Natural killer cell (primary cell): ENCODE measurements around the gene CYP2S1. TPM values are rescaled to one million over a fixed set of nuclear protein-coding genes. Genes with fewer than 3 reads are reported as not detected.

Experiments used
- ATAC-seq, 3 donors: fragments of 150-1000 bp in 2 of 3; fragments of 200-7000 bp in 1 of 3; cut with Tn5 transposase; 1 replicate in 1 of 3; 2 replicates in 2 of 3; pipeline ENCODE4 v1.10.0; 2021; ENCODE audit warnings: mild to moderate bottlenecking in 2 of 3, moderate library complexity in 2 of 3
- DNase-seq, 2 donors: peaks; one replicate each; pipeline versions ENCODE4 v3.0.0 to v3.0.0-alpha.2; 2013 to 2021; ENCODE audit warnings: mixed read lengths in 1 of 2
- H3K27ac ChIP-seq: one replicate; pipeline ENCODE4 v1.5.1; 2013; ENCODE audit warnings: mild to moderate bottlenecking, low read length
- H3K27me3 ChIP-seq: one replicate; pipeline ENCODE4 v1.6.1; 2013; ENCODE audit warnings: low read length; ENCODE audit not compliant: control insufficient read depth, insufficient read depth
- H3K36me3 ChIP-seq: one replicate; pipeline ENCODE4 v1.6.1; 2013; ENCODE audit warnings: low read length; ENCODE audit not compliant: control insufficient read depth, insufficient read depth
- H3K4me1 ChIP-seq: one replicate; pipeline ENCODE4 v1.6.1; 2013; ENCODE audit warnings: low read length; ENCODE audit not compliant: control insufficient read depth, insufficient read depth
- H3K4me3 ChIP-seq: one replicate; pipeline ENCODE4 v1.5.1; 2013; ENCODE audit warnings: low read length
- H3K9me3 ChIP-seq: one replicate; pipeline ENCODE4 v1.6.1; 2013; ENCODE audit warnings: low read length; ENCODE audit not compliant: control insufficient read depth, insufficient read depth
- H3K27ac Mint-ChIP-seq, 2 donors: one replicate each; pipeline ENCODE4 v1.8.0; 2022; ENCODE audit warnings: mild to moderate bottlenecking in 2 of 2, mixed read lengths in 2 of 2, moderate library complexity in 1 of 2
- H3K27me3 Mint-ChIP-seq, 2 donors: one replicate each; pipeline ENCODE4 v1.8.0; 2022; ENCODE audit warnings: low read depth in 2 of 2, mixed read lengths in 2 of 2
- H3K36me3 Mint-ChIP-seq: one replicate; pipeline ENCODE4 v1.8.0; 2022; ENCODE audit warnings: mixed read lengths
- H3K4me1 Mint-ChIP-seq, 2 donors: one replicate each; pipeline ENCODE4 v1.8.0; 2022; ENCODE audit warnings: mixed read lengths in 2 of 2
- H3K4me3 Mint-ChIP-seq: one replicate; pipeline ENCODE4 v1.8.0; 2022; ENCODE audit warnings: mild to moderate bottlenecking, moderate library complexity, mixed read lengths
- H3K9me3 Mint-ChIP-seq, 2 donors: one replicate each; pipeline ENCODE4 v1.8.0; 2022; ENCODE audit warnings: mixed read lengths in 2 of 2
- CTCF ChIP-seq: fragments of 200-600 bp; IDR thresholded peaks from one replicate; pipeline ENCODE4 v1.8.0; 2022; ENCODE audit warnings: antibody characterized with exemption
- WGBS: methylation state at CpG from one replicate; pipeline ENCODE4 v1.1.7; 2013; ENCODE audit warnings: missing lambda C conversion rate; ENCODE audit not compliant: insufficient coverage; 5-methylcytosine and 5-hydroxymethylcytosine counted together
- intact Hi-C: fragments of 100-400 bp; cut with micrococcal nuclease; formaldehyde crosslinking; loops from one replicate; pipeline ENCODE4 v1.14.2; 2022
- total RNA-seq, 4 donors: library from RNA; stranded (reverse); fragments of 120-200 nt in 1 of 4; gene quantifications; one replicate each; pipeline versions ENCODE4 v1.2.3 to v1.2.4, GENCODE V29; 2013 to 2022

Gene CYP2S1
- total RNA-seq, 3 donors from 2014 or later (not counting 1 experiment from before 2014, with no cell fraction given), result 0.78 to 1.6 (median 0.84) TPM

GRCh38 chr19:41166944-41167804 is 25.8 kb upstream of the CYP2S1 start:
- WGBS, result 91% methylated on average over 14 of the region's 14 CpGs
- Histone ChIP-seq H3K36me3 (no peaks in the 10 kb centered on the region), H3K27ac (no peak overlapping the region), H3K27me3 (no peaks in the 10 kb centered on the region), H3K4me3 (no peak overlapping the region), H3K4me1 (no peaks in the 10 kb centered on the region), H3K9me3 (no peaks in the 10 kb centered on the region)
- ATAC-seq (no peak), DNase-seq (no peak)
- Mint-ChIP-seq H3K27me3 (peaks cover 0 to 7% of the 10 kb centered on the region in 2 donors), H3K4me3 (no peak overlapping the region), H3K36me3 (no peaks in the 10 kb centered on the region), H3K27ac (no peak overlapping the region), H3K4me1 (no peaks in the 10 kb centered on the region), H3K9me3 (no peaks in the 10 kb centered on the region)
- no peak for TF ChIP-seq CTCF
- intact Hi-C loops, result no loop called here

- intact Hi-C loops, result no loop called here
- Histone ChIP-seq H3K27me3 (no peaks in the 10 kb centered on the region), H3K9me3 (no peaks in the 10 kb centered on the region), H3K4me3 (no peak overlapping the region), H3K27ac (no peak overlapping the region), H3K36me3 (no peaks in the 10 kb centered on the region), H3K4me1 (peaks cover 3% of the 10 kb centered on the region)
- no peak for DNase-seq
- 70% methylated on average over 6 of the region's 6 CpGs for WGBS
- Mint-ChIP-seq H3K9me3 (no peaks in the 10 kb centered on the region), H3K4me3 (no peak overlapping the region), H3K36me3 (no peaks in the 10 kb centered on the region), H3K27me3 (peaks cover 0 to 4% of the 10 kb centered on the region in 2 donors), H3K4me1 (peaks cover 0 to 5% of the 10 kb centered on the region in 2 donors), H3K27ac (peak overlapping the region in 1 of 2 donors; percentile 10)
- TF ChIP-seq CTCF, result no peak
- ATAC-seq, result no peak
These were observed 20.5 kb upstream of the CYP2S1 start for GRCh38 chr19:41172297-41173164.

- Histone ChIP-seq H3K27ac (no peak overlapping the region), H3K9me3 (no peaks in the 10 kb centered on the region), H3K27me3 (no peaks in the 10 kb centered on the region), H3K36me3 (no peaks in the 10 kb centered on the region), H3K4me1 (peaks cover 3% of the 10 kb centered on the region), H3K4me3 (no peak overlapping the region)
- Mint-ChIP-seq H3K27ac (no peak overlapping the region), H3K4me3 (no peak overlapping the region), H3K4me1 (peaks cover 0 to 5% of the 10 kb centered on the region in 2 donors), H3K36me3 (no peaks in the 10 kb centered on the region), H3K9me3 (no peaks in the 10 kb centered on the region), H3K27me3 (no peaks in the 10 kb centered on the region)
- DNase-seq, result no peak
- no peak for ATAC-seq
- intact Hi-C loops, result no loop called here
- 92% methylated on average over 13 of the region's 15 CpGs for WGBS
- no peak for TF ChIP-seq CTCF
These were observed 18.6 kb upstream of the CYP2S1 start for GRCh38 chr19:41174297-41174928.
